Skin of body (tissue), 2 donors: ENCODE measurements around the gene QSOX1. TPM values are rescaled to one million over a fixed set of nuclear protein-coding genes. Genes with fewer than 3 reads are reported as not detected.

Experiments
- DNase-seq: peaks from one replicate; lab custom pipeline; 2025; lab: John Stamatoyannopoulos, UW
- total RNA-seq: library from RNA; depleted of rRNA; stranded (reverse); fragments of >200 nt; gene quantifications from one replicate; pipeline ENCODE4 v1.2.3, GENCODE V29; 2014

Gene QSOX1
- total RNA-seq, 1 donor from 2014 or later = 20.3 TPM

GRCh38 chr1:180234369-180235076, 79.9 kb downstream of the QSOX1 start:
- no peak for DNase-seq

GRCh38 chr1:180235077-180235501, 80.4 kb downstream of the QSOX1 start:
- DNase-seq = no peak

- no peak for DNase-seq
These were observed 81.0 kb downstream of the QSOX1 start for GRCh38 chr1:180235502-180236239.

DNA sequence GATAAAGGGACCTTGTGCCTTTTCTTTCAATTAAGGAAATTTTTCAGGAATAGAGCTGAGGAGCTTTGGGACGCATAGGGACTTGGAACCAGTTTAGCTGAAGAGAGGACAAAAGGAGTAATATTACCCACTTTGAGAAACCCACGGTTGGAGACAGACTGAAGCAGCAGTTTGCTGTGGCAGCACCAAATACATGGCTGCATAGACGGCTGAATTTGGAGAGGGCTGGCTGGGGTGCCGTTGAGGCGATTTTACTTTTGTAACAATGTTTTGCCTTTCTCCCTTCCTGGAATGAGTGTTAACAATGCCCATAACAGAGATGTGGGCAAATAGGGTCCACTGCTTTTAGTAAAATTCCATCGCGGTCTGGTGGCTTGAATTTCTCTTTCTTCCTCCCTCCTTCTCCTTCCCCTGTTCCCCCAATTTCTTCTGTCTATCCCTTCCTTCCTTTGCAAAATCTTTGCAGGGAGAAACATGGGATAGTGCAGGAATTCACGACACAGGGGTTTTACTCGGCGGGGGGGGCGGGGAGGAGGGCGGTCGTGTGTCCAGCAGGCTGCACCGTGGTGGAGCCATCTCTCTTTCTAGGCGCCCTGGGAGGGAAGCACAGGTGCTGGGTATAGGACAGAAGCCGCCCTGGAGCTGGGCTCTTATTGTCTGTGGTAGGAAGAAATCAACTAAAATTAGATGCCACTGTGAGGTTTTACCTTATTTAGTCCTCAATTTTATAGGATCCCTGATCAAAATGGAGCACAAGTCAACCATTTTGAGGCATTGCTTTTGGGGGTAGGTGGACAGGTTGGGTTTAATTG, 82.2 kb downstream of the QSOX1 start:
- no peak for DNase-seq

DNA sequence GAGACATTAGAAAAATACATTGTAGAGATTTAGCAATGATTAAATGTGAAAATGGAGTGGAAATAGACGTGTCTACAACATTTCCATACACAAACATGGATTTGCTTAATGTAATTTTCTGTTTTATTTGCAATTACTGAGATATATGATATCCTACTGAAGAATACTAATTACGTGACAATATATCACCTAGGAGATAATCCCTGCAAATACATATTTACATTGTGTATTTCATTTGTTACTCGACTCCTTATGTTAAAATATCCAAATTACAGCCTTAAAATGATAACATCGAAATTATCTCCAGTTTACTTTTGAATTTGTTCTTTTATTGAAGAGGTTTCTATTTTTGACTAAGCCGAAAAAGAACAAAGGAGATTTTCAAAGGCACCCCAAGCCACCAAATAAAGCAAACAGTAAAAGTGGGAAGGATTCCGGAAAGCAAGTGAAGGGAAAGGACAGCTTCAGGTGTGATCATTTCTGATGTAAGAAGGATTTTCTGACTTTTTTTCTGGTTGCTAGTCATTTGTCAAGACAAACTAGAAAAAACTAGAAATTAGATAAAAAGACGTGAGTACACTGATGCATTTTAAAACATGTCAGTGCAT, 83.3 kb downstream of the QSOX1 start:
- no peak for DNase-seq

DNA sequence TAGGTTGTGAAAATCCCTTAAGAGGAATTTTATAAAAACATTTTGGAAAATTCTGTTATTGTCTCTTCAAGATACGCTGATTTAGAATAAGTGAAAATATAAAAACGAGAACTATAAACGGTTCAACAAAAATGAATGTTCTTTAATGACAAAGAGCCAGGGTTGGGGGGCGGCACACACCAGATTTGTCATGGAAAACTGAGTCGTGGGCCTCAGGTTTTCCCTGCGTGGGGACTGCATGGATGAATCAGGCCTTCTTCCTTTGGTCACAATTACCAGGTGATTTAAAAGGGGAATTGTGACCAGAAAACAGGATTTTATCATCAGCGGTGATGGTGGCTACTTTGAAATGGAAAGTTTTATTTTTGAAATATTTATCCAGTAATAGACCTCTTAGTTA, 84.0 kb downstream of the QSOX1 start:
- no peak for DNase-seq

GRCh38 chr1:180239145-180240096, 84.8 kb downstream of the QSOX1 start:
- DNase-seq = no peak

DNA sequence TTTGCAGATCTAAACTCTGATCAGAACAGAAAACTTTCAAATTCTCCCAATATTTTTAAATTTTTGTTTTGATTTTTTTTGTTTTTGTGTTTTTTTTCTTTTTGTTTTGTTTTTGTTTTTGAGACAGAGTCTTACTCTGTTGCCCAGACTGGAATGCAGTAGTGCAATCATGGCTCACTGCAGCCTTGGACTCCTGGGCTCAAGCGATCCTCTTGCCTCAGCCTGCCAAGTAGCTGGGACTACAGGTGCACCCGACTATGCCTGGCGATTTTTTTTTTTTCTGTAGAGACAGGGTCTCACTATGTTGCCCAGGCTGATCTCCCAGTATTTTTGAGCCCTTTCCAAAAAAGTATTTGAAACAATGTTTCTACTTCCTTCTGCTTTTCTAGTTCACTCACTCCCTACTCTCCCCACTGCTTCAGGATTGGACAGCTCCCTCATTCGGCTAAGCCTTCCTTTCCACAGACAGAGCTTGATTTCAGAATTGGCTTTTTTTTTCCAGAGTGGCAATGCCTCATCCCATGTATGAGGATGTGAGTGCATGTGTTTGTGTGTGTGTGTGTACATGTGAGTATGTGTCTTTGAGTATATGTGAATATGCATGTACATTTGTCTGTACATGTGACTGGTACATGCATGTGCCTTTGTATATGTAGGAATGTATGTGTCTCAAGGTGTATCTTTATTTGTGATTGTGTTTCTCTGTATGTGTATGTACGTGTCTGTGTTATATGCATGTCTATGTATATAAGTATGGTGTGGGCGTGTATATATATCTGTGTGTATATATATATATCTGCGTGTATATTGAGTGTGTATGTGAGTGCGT, 87.3 kb downstream of the QSOX1 start:
- DNase-seq = no peak

DNA sequence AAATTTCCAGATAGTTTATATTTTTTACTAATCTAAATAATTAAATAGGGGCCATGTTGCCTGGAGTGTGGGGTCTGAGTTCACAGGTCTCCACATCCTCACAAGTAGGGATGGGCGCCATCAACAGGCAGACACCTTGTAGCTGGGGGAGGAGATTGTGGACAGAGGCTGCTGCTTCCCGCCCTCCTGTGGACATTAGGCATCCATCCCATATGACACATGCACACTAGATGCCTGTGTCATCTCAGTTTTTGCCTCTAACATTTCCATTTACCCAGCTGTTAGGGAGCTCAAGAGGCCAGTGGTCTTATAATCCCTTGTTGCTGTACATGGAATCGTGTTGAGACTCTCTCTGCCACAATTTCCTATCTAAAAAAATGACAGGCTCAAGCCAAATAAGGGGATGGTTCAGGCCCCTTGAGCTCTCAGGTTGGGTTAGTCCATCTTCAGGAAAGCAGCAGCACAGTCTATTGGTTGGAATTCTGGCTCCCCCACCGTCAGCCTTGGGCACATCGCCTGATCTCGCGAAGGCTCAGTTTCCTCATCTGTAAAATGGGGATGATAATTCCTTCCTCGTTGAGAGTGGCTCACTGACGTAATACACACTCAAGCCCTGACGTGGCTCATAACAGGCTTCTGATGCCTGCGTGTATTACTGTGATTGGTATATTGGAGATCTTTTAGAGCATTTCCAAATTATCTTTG, 89.0 kb downstream of the QSOX1 start:
- no peak for DNase-seq

DNA sequence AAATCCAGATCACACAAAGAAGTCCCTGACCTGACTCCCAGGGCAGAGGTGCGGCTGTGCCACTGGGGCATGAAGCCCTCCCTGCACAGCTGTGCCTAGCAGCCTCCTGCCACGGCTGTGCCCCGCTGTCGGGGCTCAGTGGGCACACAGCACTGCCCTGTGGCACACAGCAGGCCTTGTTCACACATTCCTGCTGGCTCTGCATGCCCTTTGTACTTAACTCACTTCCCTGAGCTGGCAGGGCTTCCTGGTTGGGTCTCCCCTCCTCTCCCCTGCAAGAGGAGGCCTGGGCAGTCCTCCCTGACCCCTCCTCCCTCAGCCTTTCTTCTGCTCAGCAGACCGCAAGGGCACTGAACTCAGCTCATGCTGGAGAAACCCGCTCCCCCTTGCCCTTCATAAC, 90.2 kb downstream of the QSOX1 start:
- DNase-seq = no peak

GRCh38 chr1:180246579-180246978, 91.9 kb downstream of the QSOX1 start:
- DNase-seq = no peak

- no peak for DNase-seq
These were observed 92.4 kb downstream of the QSOX1 start for GRCh38 chr1:180247061-180247460.

- DNase-seq = no peak
These were observed 92.9 kb downstream of the QSOX1 start for GRCh38 chr1:180247580-180247979.

GRCh38 chr1:180248176-180248575, 93.5 kb downstream of the QSOX1 start:
- no peak for DNase-seq

- DNase-seq = no peak
These were observed 94.3 kb downstream of the QSOX1 start for GRCh38 chr1:180248731-180249681.

- DNase-seq = no peak
These were observed 95.2 kb downstream of the QSOX1 start for GRCh38 chr1:180249725-180250498.

DNA sequence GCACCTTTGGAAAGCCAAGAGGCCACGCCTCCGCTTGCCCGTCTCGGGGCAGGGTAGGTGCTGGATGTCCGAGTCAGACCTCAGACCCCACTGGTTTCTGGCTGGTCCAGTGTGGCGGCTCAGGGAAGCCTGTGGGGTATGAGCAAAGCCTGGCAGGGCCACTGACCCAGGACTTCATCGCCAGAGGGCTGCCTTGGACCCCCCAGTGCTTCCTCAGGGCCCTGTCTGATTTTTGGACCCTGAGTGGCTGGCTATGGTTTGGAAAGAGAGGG, 95.8 kb downstream of the QSOX1 start:
- no peak for DNase-seq
